Right lobe of liver (tissue), 6 donors: ENCODE data around the gene CASP7. TPM values are rescaled to one million over a fixed set of nuclear protein-coding genes. Genes with fewer than 3 reads are reported as not detected.

Source experiments
- ATAC-seq, 4 donors: fragments of 200-7000 bp; cut with Tn5 transposase; one replicate each; pipeline ENCODE4 v1.9.1; 2020; ENCODE audit warnings: mild to moderate bottlenecking in 4 of 4, moderate library complexity in 4 of 4
- DNase-seq, 3 donors: peaks; one replicate each; pipeline ENCODE4 v3.0.0-alpha.2; 2020
- H3K27ac ChIP-seq, 3 donors: fragments of 200-600 bp; one replicate each; pipeline ENCODE4 v1.8.0; 2022
- H3K27me3 ChIP-seq, 2 donors: fragments of 200-600 bp; one replicate each; pipeline ENCODE4 v1.8.0; 2022
- H3K36me3 ChIP-seq, 4 donors: fragments of 200-600 bp; sonication (generic) in 1 of 4; one replicate each; pipeline versions ENCODE4 v1.5.1 to v1.8.0; 2017 to 2022; ENCODE audit warnings: control low read depth in 1 of 4
- H3K4me1 ChIP-seq, 4 donors: fragments of 200-600 bp; sonication (generic) in 1 of 4; one replicate each; pipeline versions ENCODE4 v1.5.1 to v1.8.0; 2017 to 2022; ENCODE audit warnings: control low read depth in 1 of 4
- H3K4me3 ChIP-seq, 3 donors: fragments of 200-600 bp; one replicate each; pipeline ENCODE4 v1.8.0; 2022
- H3K9me3 ChIP-seq, 4 donors: fragments of 200-600 bp; sonication (generic) in 1 of 4; one replicate each; pipeline versions ENCODE4 v1.5.1 to v1.8.0; 2017 to 2022; ENCODE audit warnings: control low read depth in 1 of 4
- CTCF ChIP-seq, 4 donors: fragments of 200-600 bp in 3 of 4; fragments of 450-650 bp in 1 of 4; IDR thresholded peaks; one replicate each; pipeline versions ENCODE4 v1.5.1 to v1.8.0; 2016 to 2022; ENCODE audit warnings: antibody characterized with exemption in 4 of 4, mild to moderate bottlenecking in 2 of 4
- POLR2A ChIP-seq: fragments of 450-650 bp; IDR thresholded peaks from one replicate; pipeline ENCODE4 v1.6.1; 2017; ENCODE audit warnings: antibody characterized with exemption, mild to moderate bottlenecking
- WGBS: methylation state at CpG from one replicate; pipeline ENCODE4 v1.1.6; 2018; ENCODE audit warnings: low coverage, low lambda C conversion rate; ENCODE audit not compliant: insufficient coverage; ENCODE audit errors: missing lambda C conversion rate; 5-methylcytosine and 5-hydroxymethylcytosine counted together
- intact Hi-C, 2 donors: fragments of 100-400 bp; cut with DNase I; formaldehyde crosslinking; loops; one replicate each; pipeline versions ENCODE4 v1.11.2 to v1.14.1; 2022
- total RNA-seq, 6 experiments: library from RNA; depleted of rRNA in 2 of 6; stranded (reverse); fragments of >200 nt in 2 of 6; fragmentation: NEBNext Ultra II Directional in 3 of 6; extraction: Animal tissue kit (Norgen Biotek cat#: 25700) in 3 of 6; gene quantifications; one replicate each; pipeline versions ENCODE4 v1.1.0 to v1.2.4, GENCODE V29; 2016 to 2023
- donor health status: DM: no; HTN: yes; CAD: no.
- donor health status: DM: no; HTN: no; CAD: no.
- donor health status: DM: no; HTN: no; CAD: no.
- donor health status: DM: no; HTN: yes; CAD: no.
- donor health status: DM: no; HTN: yes; CAD: no.

CASP7 gene
- total RNA-seq, 6 experiments from 2014 or later = 9.5 to 24.7 (median 12.4) TPM

- H3K27me3 ChIP-seq = no peaks in the 10 kb centered on the region
- intact Hi-C loops = no loop called here
- H3K4me1 ChIP-seq = no peaks in the 10 kb centered on the region
- no peak overlapping the region for H3K4me3 ChIP-seq
- H3K27ac ChIP-seq = no peak overlapping the region
- peaks cover 0 to 3% (median 0%) of the 10 kb centered on the region in 4 donors for H3K9me3 ChIP-seq
- ATAC-seq (no peak), DNase-seq (no peak)
- no peaks in the 10 kb centered on the region for H3K36me3 ChIP-seq
- 65% methylated on average over 3 of the region's 3 CpGs for WGBS
- TF ChIP-seq POLR2A (no peak), CTCF (IDR thresholded peaks at IDR 0.05) (no peak)
These were observed 9.9 kb downstream of the CASP7 start for GRCh38 chr10:113689574-113689973.

DNA sequence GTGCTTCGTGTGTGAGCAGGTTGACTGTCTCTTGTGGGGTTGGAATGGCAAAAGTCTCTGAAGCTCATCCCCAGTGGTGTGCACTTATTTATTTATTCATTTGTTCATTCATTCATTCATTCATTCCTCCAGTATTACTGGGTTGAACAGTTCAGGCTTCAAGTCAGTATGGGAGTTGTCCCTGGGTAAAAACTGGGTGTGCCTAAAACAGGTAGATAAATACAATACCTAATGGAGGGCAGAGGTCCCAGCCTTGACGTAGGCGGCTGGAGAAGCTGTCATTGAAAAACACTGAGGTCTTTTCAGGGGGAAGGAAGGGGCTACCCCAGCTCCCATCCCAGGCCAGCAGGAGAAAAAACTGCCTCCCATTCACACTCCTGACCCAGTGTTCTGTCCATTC, 11.0 kb downstream of the CASP7 start:
- ATAC-seq = no peak
- 67% methylated on average over 3 of the region's 3 CpGs for WGBS

DNA sequence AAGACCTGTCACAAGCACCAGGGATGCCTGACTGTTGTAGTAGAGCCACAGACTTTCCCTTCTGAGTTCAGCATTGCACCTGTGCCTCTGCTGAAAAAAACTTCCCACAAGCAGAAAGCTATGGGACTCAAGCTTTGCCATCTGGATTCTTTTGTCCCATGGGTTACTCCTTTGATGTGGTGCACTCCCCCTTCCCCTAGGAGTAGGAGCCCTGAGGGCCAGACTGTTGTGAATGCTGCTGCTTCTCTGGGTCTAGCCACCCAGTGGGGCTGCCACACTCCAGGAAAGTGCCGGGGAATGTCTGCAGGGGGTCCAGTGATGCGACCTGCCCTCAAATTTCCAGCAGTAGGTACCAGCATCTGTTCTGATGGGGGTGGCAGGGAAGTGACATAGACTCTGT, 11.7 kb downstream of the CASP7 start:
- DNase-seq (no peak), ATAC-seq (no peak)
- Histone ChIP-seq H3K4me3 (no peak overlapping the region), H3K27ac (no peak overlapping the region), H3K36me3 (no peaks in the 10 kb centered on the region), H3K27me3 (no peaks in the 10 kb centered on the region), H3K4me1 (no peaks in the 10 kb centered on the region), H3K9me3 (peaks cover 0 to 3% (median 0%) of the 10 kb centered on the region in 4 donors)
- TF ChIP-seq POLR2A (no peak), CTCF (IDR thresholded peaks at IDR 0.05) (no peak)
- intact Hi-C loops = no loop called here
- WGBS = no CpG with 5 or more reads among the region's 2 CpGs

More for the DNA sequence above, 11.0 kb downstream of the CASP7 start:
- Histone ChIP-seq H3K4me1 (no peaks in the 10 kb centered on the region), H3K36me3 (no peaks in the 10 kb centered on the region), H3K4me3 (no peak overlapping the region), H3K27me3 (no peaks in the 10 kb centered on the region), H3K9me3 (peaks cover 0 to 3% (median 0%) of the 10 kb centered on the region in 4 donors), H3K27ac (no peak overlapping the region)
- no peak for DNase-seq
- TF ChIP-seq POLR2A (no peak), CTCF (IDR thresholded peaks at IDR 0.05) (no peak)
- intact Hi-C loops = no loop called here

DNA sequence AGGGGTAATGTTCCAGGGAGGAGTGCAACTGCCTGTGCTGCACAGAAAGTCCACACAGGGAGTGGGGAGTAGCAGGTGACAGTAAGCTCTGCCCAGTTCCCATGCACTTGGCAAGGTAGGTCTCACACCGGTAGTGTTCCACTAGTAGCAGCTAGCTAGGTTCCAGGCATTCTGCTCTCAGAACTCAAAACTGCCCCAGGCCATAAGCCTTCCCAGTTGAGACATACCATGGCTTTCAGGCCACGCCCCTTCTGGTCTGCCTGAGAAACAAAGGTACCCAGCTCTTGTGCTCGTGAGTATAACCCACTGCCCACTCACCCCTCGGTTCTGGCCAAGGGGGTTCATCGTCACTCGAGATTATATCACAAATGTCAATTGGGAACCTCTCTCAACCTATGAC, 12.6 kb downstream of the CASP7 start:
- WGBS = 88% methylated on average over 4 of the region's 6 CpGs
- DNase-seq = no peak
- Histone ChIP-seq H3K27me3 (no peaks in the 10 kb centered on the region), H3K4me1 (no peaks in the 10 kb centered on the region), H3K27ac (no peak overlapping the region), H3K36me3 (no peaks in the 10 kb centered on the region), H3K4me3 (no peak overlapping the region), H3K9me3 (peaks cover 0 to 3% (median 0%) of the 10 kb centered on the region in 4 donors)
- intact Hi-C loops = no loop called here
- TF ChIP-seq POLR2A (no peak), CTCF (IDR thresholded peaks at IDR 0.05) (no peak)
- ATAC-seq = no peak

GRCh38 chr10:113693348-113693747, 13.6 kb downstream of the CASP7 start:
- Histone ChIP-seq H3K27ac (no peak overlapping the region), H3K4me1 (no peaks in the 10 kb centered on the region), H3K27me3 (no peaks in the 10 kb centered on the region), H3K9me3 (peaks cover 0 to 3% (median 0%) of the 10 kb centered on the region in 4 donors), H3K4me3 (no peak overlapping the region), H3K36me3 (peaks cover 0 to 9% (median 6%) of the 10 kb centered on the region in 4 donors)
- no peak for TF ChIP-seq POLR2A
- no peak for TF ChIP-seq CTCF (IDR thresholded peaks at IDR 0.05)
- intact Hi-C loops = no loop called here
- whole genome bisulfite sequencing = 92% methylated on average over 2 of the region's 2 CpGs
- DNase-seq = no peak
- no peak for ATAC-seq
